Activated CD4-positive, alpha-beta T cell treated with anti-CD3 and anti-CD28 coated beads, Interleukin-2, amount 50 U/mL, for 24 hours (primary cell): ENCODE data around the gene SLCO4C1.
"Not testable (repeated sequence)": the region's sequence is repeated elsewhere in the genome, so short reads cannot be mapped to it uniquely, and the experiment has no call there.

Experiments
- DNase-seq, 2 donors: peaks; one replicate each; pipeline ENCODE4 v3.0.0-alpha.2; 2020; ENCODE audit warnings: low read depth in 1 of 2, low spot score in 1 of 2

Gene SLCO4C1, protein sequence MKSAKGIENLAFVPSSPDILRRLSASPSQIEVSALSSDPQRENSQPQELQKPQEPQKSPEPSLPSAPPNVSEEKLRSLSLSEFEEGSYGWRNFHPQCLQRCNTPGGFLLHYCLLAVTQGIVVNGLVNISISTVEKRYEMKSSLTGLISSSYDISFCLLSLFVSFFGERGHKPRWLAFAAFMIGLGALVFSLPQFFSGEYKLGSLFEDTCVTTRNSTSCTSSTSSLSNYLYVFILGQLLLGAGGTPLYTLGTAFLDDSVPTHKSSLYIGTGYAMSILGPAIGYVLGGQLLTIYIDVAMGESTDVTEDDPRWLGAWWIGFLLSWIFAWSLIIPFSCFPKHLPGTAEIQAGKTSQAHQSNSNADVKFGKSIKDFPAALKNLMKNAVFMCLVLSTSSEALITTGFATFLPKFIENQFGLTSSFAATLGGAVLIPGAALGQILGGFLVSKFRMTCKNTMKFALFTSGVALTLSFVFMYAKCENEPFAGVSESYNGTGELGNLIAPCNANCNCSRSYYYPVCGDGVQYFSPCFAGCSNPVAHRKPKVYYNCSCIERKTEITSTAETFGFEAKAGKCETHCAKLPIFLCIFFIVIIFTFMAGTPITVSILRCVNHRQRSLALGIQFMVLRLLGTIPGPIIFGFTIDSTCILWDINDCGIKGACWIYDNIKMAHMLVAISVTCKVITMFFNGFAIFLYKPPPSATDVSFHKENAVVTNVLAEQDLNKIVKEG

DNA sequence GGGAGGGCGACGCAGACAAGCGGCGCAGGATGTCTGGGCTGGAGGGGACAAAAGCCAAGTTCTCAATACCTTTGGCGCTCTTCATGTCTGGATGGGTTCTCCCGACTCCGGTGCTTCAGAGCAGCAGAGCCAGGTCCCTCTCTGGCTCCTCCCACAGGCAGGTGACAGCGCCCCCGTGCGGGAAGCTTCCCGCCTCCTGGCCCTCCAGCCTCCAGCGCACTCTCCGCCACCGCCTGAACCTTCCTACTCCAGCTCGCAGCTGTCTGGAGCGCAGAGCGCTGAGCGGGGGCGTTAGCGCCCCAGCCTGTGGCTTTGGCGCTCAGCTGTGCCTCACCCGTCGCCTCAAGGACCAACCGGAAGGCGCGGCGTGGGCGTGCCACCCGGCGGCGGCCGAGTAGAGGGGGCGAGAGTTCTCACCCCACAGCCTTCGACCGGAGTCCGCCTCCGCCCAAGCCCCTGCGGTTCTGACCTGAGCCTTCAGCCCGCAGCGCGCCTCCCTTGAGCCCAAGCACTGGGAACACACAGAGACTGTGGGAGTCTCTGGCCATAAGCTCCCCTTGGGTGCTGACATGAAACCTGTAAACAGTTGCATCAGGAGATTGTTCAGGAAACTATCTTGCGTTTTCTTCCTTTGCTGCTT, at the start of gene SLCO4C1:
TSS of gene SLCO4C1 (minus strand) at position 107 of the 640 bp plus-strand sequence. CDS start at position 85, 22 bp downstream.
- DNase-seq = peak; percentile 24 to 35

DNA sequence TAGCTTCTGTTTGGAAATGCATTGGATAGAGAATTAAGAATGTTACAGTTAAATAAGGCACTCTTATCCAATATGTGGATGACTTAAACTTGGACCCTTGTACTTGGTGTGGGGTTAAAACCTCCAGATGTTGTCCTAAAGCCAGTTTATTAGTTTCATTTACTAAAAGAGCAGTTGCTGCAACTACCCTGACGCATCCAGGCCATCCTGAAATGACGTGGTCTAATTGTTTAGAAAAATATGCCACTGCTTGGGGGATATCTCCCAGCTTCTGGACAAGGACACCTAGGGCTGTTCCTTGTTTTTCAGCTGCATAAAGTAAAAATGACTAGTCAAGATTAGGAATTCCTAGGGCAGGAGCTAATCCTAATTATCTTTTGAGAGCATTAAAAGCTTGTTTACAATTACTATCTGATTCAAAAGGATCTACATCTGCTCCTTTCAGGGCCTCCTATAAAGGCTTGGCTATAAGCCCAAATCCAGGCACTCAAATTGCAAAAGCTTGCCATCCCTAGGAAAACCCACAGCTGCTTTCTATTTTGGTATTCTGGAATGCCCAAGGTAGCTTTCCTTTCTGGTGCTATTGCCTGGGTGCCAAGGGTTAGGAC, 45.7 kb upstream of the SLCO4C1 start:
- no peak for DNase-seq

DNA sequence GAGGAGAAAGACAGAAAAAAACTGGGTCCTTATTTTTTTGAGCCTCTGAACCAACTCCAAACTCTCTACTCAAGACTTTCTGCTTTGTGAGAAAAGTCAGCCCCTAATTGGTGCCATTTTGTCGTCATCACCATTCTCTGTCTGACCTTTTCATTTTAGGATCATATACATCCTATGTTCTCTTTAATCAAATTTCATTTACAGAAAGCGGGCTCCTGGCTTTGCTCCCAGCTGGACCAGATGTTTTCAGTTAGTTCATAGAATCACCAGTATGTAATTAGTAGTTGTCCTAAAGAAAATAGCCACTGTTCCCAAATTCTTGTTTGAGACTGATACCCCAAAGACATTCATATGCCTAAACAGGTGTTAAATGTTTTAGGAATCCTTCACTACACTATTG, 28.6 kb upstream of the SLCO4C1 start:
- no peak for DNase-seq

DNA sequence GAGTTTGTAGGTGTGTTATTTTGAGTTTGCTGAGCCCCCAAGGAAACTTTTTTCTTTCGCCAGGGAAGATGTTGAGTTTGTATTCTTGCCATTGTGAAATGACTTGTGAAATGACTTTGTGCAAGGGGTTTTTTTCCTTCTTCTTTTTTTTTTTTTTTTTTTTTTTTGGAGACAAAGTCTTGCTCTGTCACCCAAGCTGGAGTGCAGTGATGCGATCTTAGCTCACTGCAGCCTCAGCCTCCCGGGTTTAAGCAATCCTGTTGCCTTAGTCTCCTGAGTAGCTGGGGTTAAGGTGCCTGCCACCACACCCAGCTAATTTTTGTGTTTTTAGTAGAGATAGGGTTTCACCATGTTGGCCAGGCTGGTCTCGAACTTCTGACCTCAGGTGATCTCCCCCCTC, 22.7 kb upstream of the SLCO4C1 start:
- not testable (repeated sequence) for DNase-seq

DNA sequence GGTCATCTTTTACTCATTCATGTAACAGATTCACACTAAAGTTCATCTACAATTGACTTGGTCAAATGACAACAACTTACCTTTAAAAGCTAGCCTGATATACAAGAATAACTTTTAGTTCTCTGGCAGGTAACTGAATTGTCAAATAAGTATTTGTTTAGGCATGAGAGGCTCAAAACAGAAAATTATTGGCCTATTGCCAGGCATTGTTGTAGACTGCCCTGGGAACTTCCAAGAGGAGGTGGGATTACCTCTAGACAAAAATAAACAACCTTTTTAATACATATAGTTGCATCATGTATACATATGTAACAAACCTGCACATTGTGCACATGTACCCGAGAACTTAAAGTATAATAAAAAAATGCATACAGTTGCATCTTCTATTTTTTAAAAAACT, 18.2 kb upstream of the SLCO4C1 start:
- no peak for DNase-seq

DNA sequence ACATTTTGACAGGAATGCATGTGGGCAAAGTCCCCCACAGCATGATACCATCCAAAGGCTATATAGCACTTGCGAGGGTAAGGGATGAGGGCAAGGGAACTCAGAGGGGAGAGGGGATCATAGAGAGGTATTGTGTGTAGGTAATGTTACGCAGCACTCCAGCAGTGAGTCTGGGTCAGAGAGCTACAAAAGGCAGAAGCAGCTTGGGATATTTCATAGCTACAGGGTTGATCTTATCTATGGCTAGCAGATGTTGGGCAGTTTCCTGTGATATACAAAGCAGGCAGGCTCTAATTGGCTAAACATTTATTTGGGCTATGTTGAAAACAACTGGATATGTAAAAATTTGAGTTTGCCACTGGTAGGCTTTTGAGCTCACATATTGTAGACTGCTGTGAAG, 17.8 kb upstream of the SLCO4C1 start:
- no peak for DNase-seq

DNA sequence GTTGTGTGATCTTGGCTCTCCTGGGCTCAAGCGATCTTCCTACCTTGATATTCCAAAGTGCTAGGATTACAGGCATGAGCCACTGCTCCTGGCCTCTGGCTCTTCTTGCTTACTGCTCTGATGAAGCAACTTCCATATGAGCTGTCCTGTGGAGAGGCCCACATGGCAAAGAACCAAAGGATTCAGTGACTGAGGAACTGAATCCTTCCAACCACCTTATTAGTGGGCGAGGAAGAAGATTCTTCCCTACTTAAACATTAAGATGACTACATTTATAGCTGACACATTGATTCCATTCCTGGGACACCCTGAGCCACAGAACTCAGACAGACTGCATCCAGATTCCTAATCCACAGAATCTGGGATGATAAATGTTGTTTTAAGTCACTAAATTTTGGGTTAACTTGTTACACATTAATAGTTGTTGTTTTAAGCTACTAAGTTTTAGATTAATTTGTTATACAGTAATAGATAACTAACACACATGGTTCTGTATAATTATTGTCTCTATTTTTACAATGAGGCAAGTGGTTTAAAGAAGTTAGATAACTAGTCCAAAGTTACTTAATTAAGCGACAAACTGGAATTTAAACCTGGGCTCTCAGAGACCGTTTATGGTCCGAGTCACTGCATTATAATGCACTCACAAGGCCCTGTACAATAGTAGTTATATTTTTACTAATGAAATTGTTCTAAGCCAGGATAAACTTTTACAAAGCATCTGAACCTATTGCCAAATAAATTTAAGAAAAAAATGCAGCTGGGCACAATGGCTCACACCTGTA, 16.7 kb upstream of the SLCO4C1 start:
- DNase-seq = no peak

DNA sequence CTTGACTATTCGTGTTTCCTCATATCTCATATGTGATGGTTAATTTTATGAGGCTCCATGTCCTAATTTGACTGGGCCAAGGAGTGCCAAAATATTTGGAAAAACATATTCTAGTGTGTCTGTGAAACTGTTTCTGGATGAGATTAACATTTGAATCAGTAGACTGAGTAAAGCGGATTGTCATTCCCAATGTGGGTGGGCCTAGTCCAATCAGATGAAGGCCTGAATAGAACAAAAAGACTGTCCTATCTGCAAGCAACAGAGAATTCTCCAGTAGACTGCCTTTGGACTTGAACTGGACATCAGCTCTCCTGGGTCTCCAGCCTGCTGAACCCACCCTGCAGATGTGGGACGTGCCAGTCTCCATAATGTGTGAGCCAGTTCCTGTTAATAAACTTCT, 13.5 kb upstream of the SLCO4C1 start:
- no peak for DNase-seq

DNA sequence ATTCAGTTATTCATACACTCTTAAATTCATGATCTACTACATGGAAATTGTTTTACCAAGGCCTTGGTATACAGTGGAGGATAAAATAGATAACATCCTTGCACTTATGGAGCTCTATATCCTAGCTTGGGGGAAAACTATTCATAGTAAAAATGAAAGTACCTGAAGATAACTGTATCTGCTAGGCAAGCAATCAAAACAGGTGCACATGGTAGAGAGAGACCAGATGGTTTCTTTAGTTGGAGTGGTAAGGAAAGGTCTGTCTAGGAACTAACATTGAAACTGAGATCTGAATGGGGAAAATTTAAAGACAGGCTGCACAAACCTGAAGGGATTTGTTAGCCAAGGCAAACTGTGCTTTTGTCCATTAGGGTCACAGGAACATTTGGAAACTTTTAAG, 11.1 kb upstream of the SLCO4C1 start:
- DNase-seq = no peak

DNA sequence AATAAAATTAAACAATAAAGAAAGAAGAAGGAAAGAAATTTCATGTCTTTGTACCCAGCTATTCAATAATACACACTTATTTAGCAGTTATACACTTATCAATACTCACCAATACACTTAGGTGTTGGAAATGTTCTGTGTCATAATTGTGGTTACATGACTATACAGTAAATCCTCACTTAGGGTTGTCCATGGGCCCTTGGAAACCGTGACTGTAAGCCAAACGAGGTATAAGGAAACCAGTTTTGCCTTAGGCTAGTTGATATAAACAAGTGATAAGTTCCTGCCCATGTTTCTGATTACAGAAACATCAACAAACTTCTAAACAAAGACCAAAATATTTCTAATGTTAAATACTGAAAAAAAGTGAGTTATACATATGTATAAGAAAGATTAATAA, 10.0 kb upstream of the SLCO4C1 start:
- no peak for DNase-seq

DNA sequence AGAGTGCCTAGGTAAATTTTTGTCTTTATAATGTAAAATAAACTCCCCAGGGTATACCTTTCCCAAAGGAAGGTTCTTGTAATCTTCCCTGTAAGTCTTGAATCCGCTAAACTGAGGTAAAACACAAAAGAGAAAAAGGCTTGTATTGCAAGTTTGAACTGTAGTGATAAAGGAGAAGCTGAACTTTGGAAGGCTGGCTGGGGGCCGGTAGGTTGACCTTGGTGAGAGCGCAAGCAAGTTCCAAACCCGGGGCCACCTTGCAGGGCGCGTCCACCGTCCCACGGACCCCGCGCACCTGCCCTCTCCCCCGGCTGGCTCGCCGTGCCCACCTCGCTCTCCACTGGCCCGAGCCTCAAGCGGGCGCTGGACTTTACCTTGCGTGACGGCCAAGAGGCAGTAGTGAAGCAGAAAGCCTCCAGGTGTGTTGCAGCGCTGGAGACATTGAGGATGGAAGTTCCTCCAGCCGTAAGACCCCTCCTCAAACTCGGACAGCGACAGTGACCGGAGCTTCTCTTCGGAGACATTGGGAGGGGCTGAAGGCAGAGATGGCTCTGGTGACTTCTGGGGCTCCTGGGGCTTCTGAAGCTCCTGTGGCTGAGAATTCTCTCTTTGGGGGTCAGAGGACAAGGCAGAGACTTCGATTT, 428 bp downstream of the SLCO4C1 start:
- DNase-seq = no peak

DNA sequence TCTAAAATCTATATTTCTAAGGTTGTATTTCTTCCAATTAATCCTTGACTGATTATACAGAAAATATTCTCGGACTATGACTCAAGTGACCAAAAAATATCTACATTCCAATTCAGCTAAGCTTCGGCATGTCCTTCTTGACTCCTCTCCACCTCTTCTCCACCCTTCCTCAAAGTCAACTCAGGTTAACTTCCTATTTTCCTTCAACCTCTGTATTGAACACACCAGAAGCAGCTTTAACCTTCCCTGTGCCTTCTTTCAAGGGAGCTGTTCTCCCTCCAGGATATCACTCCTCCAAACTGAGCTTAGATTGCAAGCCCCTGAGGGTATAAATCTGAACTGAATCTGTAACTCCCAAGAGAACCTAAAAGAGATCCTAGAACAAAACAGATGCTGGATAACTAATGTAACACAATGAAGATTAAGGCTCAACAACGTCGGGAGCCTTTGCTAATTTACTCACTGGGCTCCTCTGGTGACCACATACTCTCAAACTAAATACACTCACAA, 1.1 kb downstream of the SLCO4C1 start:
- DNase-seq = no peak

DNA sequence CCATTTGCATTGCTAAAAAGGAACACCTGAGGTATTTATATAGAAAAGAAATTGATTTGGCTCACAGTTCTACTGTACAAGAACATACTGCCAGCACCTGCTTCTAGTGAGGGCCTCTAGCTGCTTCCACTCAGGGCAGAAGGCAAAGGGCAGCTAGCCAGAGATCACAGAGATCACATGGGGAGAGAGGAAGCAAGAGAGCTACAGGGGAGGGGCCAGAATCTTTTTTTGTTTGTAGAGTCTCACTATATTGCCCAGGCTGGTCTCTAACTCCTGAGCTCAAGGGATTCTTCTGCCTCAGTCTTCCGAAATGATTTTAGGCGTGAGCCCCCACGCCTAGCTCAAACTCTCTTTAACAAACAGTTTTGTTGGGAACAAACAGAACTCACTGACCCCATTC, 6.1 kb downstream of the SLCO4C1 start:
- DNase-seq = no peak

DNA sequence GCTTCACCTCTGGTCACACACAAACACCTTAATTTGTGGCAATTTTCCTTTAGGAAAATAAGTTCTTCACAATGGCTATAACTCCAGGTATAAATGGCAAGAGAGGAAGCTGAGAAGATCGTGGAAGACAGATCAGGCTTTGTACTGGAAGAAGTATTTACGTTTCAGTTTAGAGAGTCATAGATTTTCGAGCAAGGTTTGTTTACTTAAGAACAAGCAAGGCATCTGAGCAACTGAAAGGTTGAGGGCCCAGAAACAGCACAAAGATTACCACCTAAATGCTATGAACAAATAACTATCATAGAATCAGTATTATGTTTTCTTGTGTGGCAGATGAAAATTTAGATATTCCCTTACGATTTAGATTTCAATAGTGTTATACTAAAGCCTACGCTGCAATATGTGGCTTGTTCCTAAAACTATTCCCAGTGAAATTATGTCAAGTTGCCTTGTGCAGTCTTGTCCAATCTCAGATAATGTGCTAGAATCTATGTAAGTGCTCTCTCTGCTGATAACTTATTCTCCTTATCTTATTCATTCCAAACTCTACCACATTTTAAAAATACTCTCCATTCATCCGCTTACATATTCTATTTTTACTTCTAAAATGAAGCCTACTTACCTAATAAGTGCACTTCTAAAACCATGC, 6.7 kb downstream of the SLCO4C1 start:
- no peak for DNase-seq

DNA sequence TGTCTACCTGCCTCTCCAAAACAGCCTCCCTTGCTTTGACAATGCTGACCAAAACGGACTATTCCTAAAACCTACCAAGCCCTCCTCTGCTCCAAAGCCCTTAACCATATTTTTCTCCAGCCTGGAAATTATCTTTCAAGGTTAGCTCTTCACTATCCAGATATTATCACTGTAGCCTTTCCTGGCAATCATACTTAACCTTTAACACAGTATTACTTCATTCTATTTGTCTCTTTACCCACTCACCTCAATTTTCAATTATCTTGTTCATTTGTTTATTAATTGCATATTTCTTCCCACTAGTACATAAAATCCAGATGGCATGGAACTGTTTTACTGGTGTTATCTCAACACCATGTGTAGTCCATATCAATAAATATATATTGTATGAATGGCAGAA, 7.5 kb downstream of the SLCO4C1 start:
- no peak for DNase-seq

DNA sequence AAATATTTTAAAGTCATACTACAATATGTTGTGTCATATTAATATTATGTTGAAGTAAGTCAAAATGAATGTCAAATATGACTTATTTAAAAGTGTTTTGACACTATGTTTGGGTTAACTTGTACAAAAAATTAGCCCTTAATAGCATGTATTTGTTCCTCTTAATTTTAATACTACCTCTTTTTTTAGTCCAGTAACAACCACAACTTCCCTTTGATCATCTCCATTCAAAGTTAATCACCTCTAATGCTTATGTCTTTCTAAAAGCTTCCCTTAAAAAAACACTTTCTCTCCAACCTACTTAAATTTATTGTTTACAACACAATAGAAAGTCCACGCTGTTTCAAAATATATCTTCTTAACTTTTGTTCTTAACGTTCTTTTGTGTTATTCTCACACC, 9.6 kb downstream of the SLCO4C1 start:
- no peak for DNase-seq

DNA sequence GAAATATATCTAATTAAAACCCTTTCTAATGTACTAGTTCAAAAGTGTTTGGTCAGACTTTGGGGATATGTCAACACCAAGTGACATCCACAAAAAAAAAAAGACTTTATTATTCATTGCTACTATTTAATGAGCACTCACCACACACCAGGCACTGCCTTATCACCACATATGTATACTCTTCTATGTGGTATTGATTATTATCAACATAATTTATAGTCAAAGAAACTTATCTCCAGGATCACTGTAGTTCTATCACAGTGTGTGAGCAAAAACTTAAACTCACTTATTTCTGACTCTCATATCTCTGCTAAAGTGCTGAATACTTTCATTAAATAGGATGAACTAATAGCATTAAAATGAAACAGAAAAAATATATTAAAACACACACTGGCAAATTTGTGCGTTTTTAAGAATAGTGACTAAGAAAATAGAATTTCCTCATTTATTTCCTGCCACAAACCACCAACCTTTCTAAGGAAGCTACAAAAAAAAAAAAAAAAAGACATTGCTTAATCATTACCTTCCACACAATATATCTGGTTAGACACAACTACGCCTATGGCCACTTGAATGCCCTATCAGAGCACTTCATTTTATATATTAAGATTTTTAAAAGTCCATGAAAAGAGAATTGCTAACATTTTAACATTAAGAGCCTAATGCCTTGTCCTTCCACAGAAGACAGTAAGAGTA, 12.8 kb downstream of the SLCO4C1 start:
- no peak for DNase-seq

DNA sequence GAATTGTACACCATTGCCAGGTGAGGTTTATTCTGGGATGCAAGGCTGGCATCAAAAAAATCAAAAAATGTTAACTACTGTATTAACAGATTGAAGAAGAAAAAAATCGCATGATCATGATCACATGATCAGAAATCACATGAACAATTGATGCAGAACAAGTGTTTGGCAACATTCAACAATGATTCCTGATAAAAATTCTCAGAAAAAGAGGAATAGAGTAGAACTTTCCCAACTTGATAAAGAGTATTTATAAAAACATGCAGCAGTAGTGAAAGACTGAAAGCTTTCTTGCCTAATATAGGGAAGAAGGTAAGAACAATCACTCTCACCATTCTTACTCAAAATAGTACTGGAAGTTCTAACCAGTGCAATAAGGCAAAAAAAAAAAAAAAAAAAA, 16.4 kb downstream of the SLCO4C1 start:
- DNase-seq = no peak

DNA sequence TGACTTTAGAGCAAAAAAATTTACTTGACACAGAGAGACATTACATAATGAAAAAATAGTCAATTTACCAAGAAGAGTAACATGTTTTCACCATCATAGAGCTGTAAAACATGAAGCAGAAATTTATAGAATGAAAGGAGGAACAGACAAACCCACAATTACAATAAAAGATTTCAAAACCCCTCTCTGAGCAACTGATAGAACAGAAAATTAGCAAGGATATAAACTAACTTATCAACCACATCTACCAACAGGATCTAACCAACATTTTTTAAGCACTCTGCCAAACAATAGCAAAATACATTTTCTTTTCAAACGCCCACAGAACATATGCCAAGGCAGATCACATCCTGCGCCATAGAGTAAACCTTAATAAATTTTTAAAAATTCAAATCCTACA, 17.9 kb downstream of the SLCO4C1 start:
- no peak for DNase-seq
